HCT116 (cell line): ENCODE measurements around the gene ACAP3. TPM values are rescaled to one million over a fixed set of nuclear protein-coding genes. Genes with fewer than 3 reads are reported as not detected.

ENCODE experiments used
- ATAC-seq: fragments of 200-7000 bp; cut with Tn5 transposase; 2 replicates; pipeline ENCODE4 v1.9.1; 2020; ENCODE audit warnings: mild to moderate bottlenecking, moderate library complexity
- BruUV-seq: library from RNA; stranded (reverse); fragments of 400-500 nt; replicated peaks from 2 replicates; lab custom pipeline; 2021; lab: Mats Ljungman, UMichigan
- CTCF ChIA-PET: fragments of 300-600 bp; sonication (Branson Sonifier 250); formaldehyde crosslinking; loops from one replicate; lab custom pipeline; 2021; ENCODE audit warnings: antibody characterized with exemption; lab: Charles Lee
- POLR2A ChIA-PET: fragments of 300-600, 350-600 bp; sonication (Branson Sonifier 250); formaldehyde crosslinking; loops from one replicate; lab custom pipeline; 2021; ENCODE audit warnings: antibody characterized with exemption; lab: Charles Lee
- RAD21 ChIA-PET, 2 experiments: fragments of 300-600 bp; sonication (Branson Sonifier 250); formaldehyde crosslinking; loops; one replicate each; lab custom pipeline; 2023; ENCODE audit warnings: low total read pairs in 2 of 2; ENCODE audit not compliant: uncharacterized antibody in 2 of 2, unreplicated experiment in 2 of 2, low non-redundant PET in 1 of 2; lab: Charles Lee
- DNase-seq: peaks from one replicate; pipeline ENCODE4 v3.0.0-alpha.2; 2010; ENCODE audit warnings: low read depth, low spot score
- H2AFZ ChIP-seq: fragments of 200-600 bp; shearing (Covaris generic), sonication (generic); 2 replicates; pipeline ENCODE4 v1.6.1; 2017; ENCODE audit warnings: low read depth, mixed run types, mixed read lengths, antibody characterized with exemption, low read length; ENCODE audit not compliant: poor library complexity, severe bottlenecking
- H3K27ac ChIP-seq: 2 replicates; pipeline ENCODE4 v1.5.1; 2012; ENCODE audit warnings: low read depth, low read length
- H3K27me3 ChIP-seq: fragments of 200-600 bp; sonication (generic); 2 replicates; pipeline ENCODE4 v1.6.1; 2016; ENCODE audit warnings: mixed run types, low read length, mixed read lengths; ENCODE audit not compliant: insufficient read depth
- H3K36me3 ChIP-seq, 2 experiments: fragments of 200-500 bp in 1 of 2; fragments of 200-600 bp in 1 of 2; sonication (Bioruptor generic) in 1 of 2; sonication (generic) in 1 of 2; 2 replicates each; pipeline versions ENCODE4 v1.5.1 to v1.6.1; 2014 to 2016; ENCODE audit warnings: low read length in 2 of 2, inconsistent platforms in 1 of 2, mixed read lengths in 1 of 2, mixed run types in 1 of 2; ENCODE audit not compliant: insufficient read depth in 2 of 2, control insufficient read depth in 1 of 2
- H3K4me1 ChIP-seq, 2 experiments: fragments of 200-600 bp in 1 of 2; sonication (generic) in 1 of 2; 2 replicates each; pipeline versions ENCODE4 v1.5.1 to v1.6.1; 2012 to 2017; ENCODE audit warnings: low read length in 2 of 2, inconsistent platforms in 1 of 2, mild to moderate bottlenecking in 1 of 2, mixed read lengths in 1 of 2, mixed run types in 1 of 2, moderate library complexity in 1 of 2; ENCODE audit not compliant: insufficient read depth in 2 of 2, control insufficient read depth in 1 of 2
- H3K4me2 ChIP-seq: fragments of 200-600 bp; sonication (generic); 2 replicates; pipeline ENCODE4 v1.6.1; 2017; ENCODE audit warnings: mixed run types, low read length, mixed read lengths
- H3K4me3 ChIP-seq, 2 experiments: fragments of 200-600 bp in 1 of 2; sonication (generic) in 1 of 2; replicated peaks in 1 of 2; 2 replicates each; pipeline ENCODE4 v1.5.1; 2011 to 2016; ENCODE audit warnings: low read length in 2 of 2, control low read depth in 1 of 2, low read depth in 1 of 2, mild to moderate bottlenecking in 1 of 2, mixed read lengths in 1 of 2, mixed run types in 1 of 2
- H3K79me2 ChIP-seq: fragments of 200-600 bp; sonication (generic); 2 replicates; pipeline ENCODE4 v1.6.1; 2017; ENCODE audit warnings: mild to moderate bottlenecking, mixed run types, low read length, moderate library complexity, mixed read lengths; ENCODE audit not compliant: insufficient read depth
- H3K9ac ChIP-seq: fragments of 200-600 bp; sonication (generic); 2 replicates; pipeline ENCODE4 v1.6.1; 2016; ENCODE audit warnings: low read length, mixed read lengths
- H3K9me2 ChIP-seq: fragments of 200-600 bp; sonication (generic), shearing (Covaris generic); 2 replicates; pipeline ENCODE4 v1.6.1; 2017; ENCODE audit warnings: mixed run types, mild to moderate bottlenecking, moderate library complexity; ENCODE audit not compliant: insufficient read depth
- H3K9me3 ChIP-seq, 2 experiments: fragments of 200-500 bp in 1 of 2; fragments of 200-600 bp in 1 of 2; sonication (Bioruptor generic) in 1 of 2; sonication (generic) in 1 of 2; 2 replicates each; pipeline ENCODE4 v1.6.1; 2014 to 2017; ENCODE audit warnings: low read length in 2 of 2, mixed read lengths in 2 of 2, inconsistent platforms in 1 of 2, low read depth in 1 of 2, mild to moderate bottlenecking in 1 of 2, mixed run types in 1 of 2, moderate library complexity in 1 of 2; ENCODE audit not compliant: control insufficient read depth in 1 of 2, insufficient read depth in 1 of 2
- H4K20me1 ChIP-seq: fragments of 200-600 bp; sonication (generic), shearing (Covaris generic); 2 replicates; pipeline ENCODE4 v1.6.1; 2017; ENCODE audit warnings: mixed run types, mild to moderate bottlenecking, moderate library complexity; ENCODE audit not compliant: insufficient read depth
- EGR1 ChIP-seq: IDR thresholded peaks from 2 replicates; pipeline ENCODE4 v1.6.1; 2012; ENCODE audit warnings: low read depth
- JUND ChIP-seq: IDR thresholded peaks from 2 replicates; pipeline ENCODE4 v1.6.1; 2012
- POLR2A ChIP-seq: IDR thresholded peaks from 2 replicates; pipeline ENCODE4 v1.7.0; 2011; ENCODE audit warnings: borderline replicate concordance; ENCODE audit not compliant: insufficient read depth, insufficient read length; ENCODE audit errors: extremely low read depth
- RAD21 ChIP-seq: IDR thresholded peaks from 2 replicates; pipeline ENCODE4 v1.6.1; 2012; ENCODE audit warnings: low read depth, mild to moderate bottlenecking
- SIN3A ChIP-seq: IDR thresholded peaks from 2 replicates; pipeline ENCODE4 v1.6.1; 2012; ENCODE audit warnings: low read depth
- SRF ChIP-seq: IDR thresholded peaks from 2 replicates; pipeline ENCODE4 v1.6.1; 2012; ENCODE audit warnings: low read depth
- TCF7L2 ChIP-seq: IDR thresholded peaks from 2 replicates; pipeline ENCODE4 v1.7.0; 2011; ENCODE audit warnings: borderline replicate concordance, inconsistent platforms; ENCODE audit not compliant: insufficient read depth, insufficient read length; ENCODE audit errors: extremely low read depth
- ZFX ChIP-seq: fragments of 450-650 bp; IDR thresholded peaks from 2 replicates; pipeline ENCODE4 v1.6.1; 2017
- intact Hi-C: fragments of 100-400 bp; cut with micrococcal nuclease; formaldehyde crosslinking; loops from 2 replicates; pipeline ENCODE4 v1.10.0; 2022
- total RNA-seq: library from RNA; stranded (reverse); gene quantifications from one replicate; pipeline ENCODE4 v1.2.1, GENCODE V29; 2021; ENCODE audit not compliant: unreplicated experiment
- TF ChIP-seq, protein P1 (sequence below), 3 experiments: fragments of 200-600 bp in 1 of 3; sonication (generic) in 1 of 3; IDR thresholded peaks in 2 of 3; conservative IDR thresholded peaks in 1 of 3; 2 replicates each; pipeline ENCODE4 v1.5.1; 2012 to 2017; ENCODE audit warnings: low read depth in 2 of 3, low read length in 2 of 3, antibody characterized with exemption in 1 of 3, borderline replicate concordance in 1 of 3, control low read depth in 1 of 3, mild to moderate bottlenecking in 1 of 3, mixed read lengths in 1 of 3, mixed run types in 1 of 3, moderate library complexity in 1 of 3; ENCODE audit not compliant: insufficient read depth in 1 of 3
- TF ChIP-seq, protein P2 (sequence below): IDR thresholded peaks from 2 replicates; pipeline ENCODE4 v1.6.1; 2012

Gene ACAP3
- total RNA-seq, 1 experiment from 2014 or later, result 38.8 TPM

DNA sequence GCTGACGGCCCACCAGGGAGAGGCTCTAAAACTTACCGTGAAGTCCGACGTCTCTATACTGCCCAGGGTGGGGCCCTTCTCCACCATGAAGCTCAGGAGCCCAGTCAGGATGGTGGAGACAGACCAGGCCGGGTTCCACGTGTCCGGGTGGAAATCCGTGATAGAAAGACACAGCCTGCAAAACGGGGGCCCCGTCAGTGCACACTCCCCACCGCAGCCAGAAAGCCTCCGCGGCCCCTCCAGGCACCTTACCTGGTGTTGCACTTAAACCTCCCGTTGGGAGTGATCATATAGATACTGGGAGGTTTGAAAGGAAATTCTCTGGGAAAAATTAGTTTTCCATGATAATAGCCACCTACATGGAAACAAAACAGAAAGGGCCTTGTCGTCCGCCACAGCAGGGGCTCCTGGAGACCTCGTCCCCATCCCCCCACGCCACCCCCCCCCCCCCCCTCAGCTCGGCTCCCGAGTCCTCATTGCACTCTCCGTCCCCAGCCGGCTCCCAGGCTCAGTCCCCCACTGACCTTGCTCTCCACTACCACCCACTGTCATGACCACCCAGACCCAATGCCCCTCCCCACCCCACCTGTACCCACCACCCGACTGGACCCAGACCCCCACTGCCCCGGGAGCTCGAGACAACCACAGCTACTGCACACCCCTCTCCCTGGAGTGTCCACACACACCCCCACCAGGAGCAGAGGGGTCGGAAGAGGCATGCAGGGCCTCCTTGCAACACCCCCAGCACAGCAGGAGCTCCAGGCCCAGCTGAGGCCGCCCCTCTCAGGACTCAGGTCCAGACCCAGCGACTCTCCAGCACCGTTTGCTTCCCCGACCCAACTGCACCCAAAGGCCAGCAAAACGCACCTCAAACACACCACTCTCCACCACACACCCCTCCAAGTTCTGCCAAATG, 50.5 kb downstream of the ACAP3 start:
- POLR2A ChIA-PET, result no interaction called here
- no peak for ATAC-seq

More for the DNA sequence above, 50.5 kb downstream of the ACAP3 start:
- Histone ChIP-seq H3K4me2 (no peak overlapping the region), H3K79me2 (peaks cover 11% of the 10 kb centered on the region; the same call in 1 of the 2 replicates), H3K9me2 (no peaks in the 10 kb centered on the region), H3K27ac (no peak overlapping the region), H2AFZ (no peak overlapping the region), H3K36me3 (peaks cover 21 to 47% of the 10 kb centered on the region in 2 experiments; a peak in 3 of 4 replicates), H3K9me3 (no peaks in the 10 kb centered on the region), H3K4me3 (no peak overlapping the region), H3K27me3 (no peaks in the 10 kb centered on the region), H3K4me1 (no peaks in the 10 kb centered on the region), H4K20me1 (no peaks in the 10 kb centered on the region), H3K9ac (no peak overlapping the region)
- intact Hi-C loops, result no loop called here
- TF ChIP-seq EGR1 (no peak), POLR2A (no peak), RAD21 (no peak), SIN3A (no peak), ZFX (no peak), TCF7L2 (no peak), JUND (no peak), SRF (no peak)
- TF ChIP-seq, protein P1, sequence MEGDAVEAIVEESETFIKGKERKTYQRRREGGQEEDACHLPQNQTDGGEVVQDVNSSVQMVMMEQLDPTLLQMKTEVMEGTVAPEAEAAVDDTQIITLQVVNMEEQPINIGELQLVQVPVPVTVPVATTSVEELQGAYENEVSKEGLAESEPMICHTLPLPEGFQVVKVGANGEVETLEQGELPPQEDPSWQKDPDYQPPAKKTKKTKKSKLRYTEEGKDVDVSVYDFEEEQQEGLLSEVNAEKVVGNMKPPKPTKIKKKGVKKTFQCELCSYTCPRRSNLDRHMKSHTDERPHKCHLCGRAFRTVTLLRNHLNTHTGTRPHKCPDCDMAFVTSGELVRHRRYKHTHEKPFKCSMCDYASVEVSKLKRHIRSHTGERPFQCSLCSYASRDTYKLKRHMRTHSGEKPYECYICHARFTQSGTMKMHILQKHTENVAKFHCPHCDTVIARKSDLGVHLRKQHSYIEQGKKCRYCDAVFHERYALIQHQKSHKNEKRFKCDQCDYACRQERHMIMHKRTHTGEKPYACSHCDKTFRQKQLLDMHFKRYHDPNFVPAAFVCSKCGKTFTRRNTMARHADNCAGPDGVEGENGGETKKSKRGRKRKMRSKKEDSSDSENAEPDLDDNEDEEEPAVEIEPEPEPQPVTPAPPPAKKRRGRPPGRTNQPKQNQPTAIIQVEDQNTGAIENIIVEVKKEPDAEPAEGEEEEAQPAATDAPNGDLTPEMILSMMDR (IDR thresholded peaks at IDR 0.05 in 2 of 3, conservative IDR thresholded peaks at IDR 0.05 in 1 of 3; ENCODE audit: borderline replicate concordance in 1 of 3, insufficient read depth in 1 of 3, low read depth in 2 of 3, low read length in 2 of 3), result no peak
- TF ChIP-seq, protein P2, sequence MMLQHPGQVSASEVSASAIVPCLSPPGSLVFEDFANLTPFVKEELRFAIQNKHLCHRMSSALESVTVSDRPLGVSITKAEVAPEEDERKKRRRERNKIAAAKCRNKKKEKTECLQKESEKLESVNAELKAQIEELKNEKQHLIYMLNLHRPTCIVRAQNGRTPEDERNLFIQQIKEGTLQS, result no peak
- no peak for DNase-seq
- ChIA-PET CTCF (no interaction called here), RAD21 (no interaction called here)
- BruUV-seq, result no TSS peak
